Mesenchymal stem cell (in vitro differentiated cells and primary cell): ENCODE results near the gene CORO2B.
"Not testable (repeated sequence)": the region's sequence is repeated elsewhere in the genome, so short reads cannot be mapped to it uniquely, and the experiment has no call there.

ENCODE experiments used
- DNase-seq: peaks from one replicate; pipeline ENCODE4 v3.0.0-alpha.2; 2013
- H2AFZ ChIP-seq: one replicate; pipeline ENCODE4 v1.6.1; 2013; ENCODE audit warnings: low read depth, mild to moderate bottlenecking, control low read depth, inconsistent platforms, low read length, moderate library complexity
- H2AK5ac ChIP-seq: 2 replicates; pipeline ENCODE4 v1.6.1; 2013; ENCODE audit warnings: low read length, moderate library complexity, mild to moderate bottlenecking, inconsistent platforms; ENCODE audit not compliant: severe bottlenecking
- H2BK120ac ChIP-seq: one replicate; pipeline ENCODE4 v1.6.1; 2013; ENCODE audit warnings: low read depth, mild to moderate bottlenecking, inconsistent platforms, low read length, moderate library complexity
- H2BK12ac ChIP-seq, 2 experiments: one replicate each; pipeline ENCODE4 v1.6.1; 2013; ENCODE audit warnings: inconsistent platforms in 2 of 2, low read length in 2 of 2, mild to moderate bottlenecking in 2 of 2, moderate library complexity in 2 of 2, control low read depth in 1 of 2
- H2BK15ac ChIP-seq: one replicate; pipeline ENCODE4 v1.6.1; 2013; ENCODE audit warnings: mild to moderate bottlenecking, low read depth, inconsistent platforms; ENCODE audit not compliant: poor library complexity, severe bottlenecking
- H2BK5ac ChIP-seq: 2 replicates; pipeline ENCODE4 v1.6.1; 2013; ENCODE audit warnings: low read depth, mild to moderate bottlenecking, low read length, control low read depth, inconsistent platforms; ENCODE audit not compliant: poor library complexity, severe bottlenecking
- H3K14ac ChIP-seq, 2 experiments: one replicate each; pipeline ENCODE4 v1.6.1; 2013; ENCODE audit warnings: inconsistent platforms in 2 of 2, low read length in 2 of 2, control low read depth in 1 of 2, mild to moderate bottlenecking in 1 of 2, moderate library complexity in 1 of 2
- H3K18ac ChIP-seq, 2 experiments: one replicate each; pipeline ENCODE4 v1.6.1; 2013; ENCODE audit warnings: inconsistent platforms in 2 of 2, low read length in 2 of 2, control low read depth in 1 of 2, low read depth in 1 of 2, mild to moderate bottlenecking in 1 of 2
- H3K23ac ChIP-seq, 2 experiments: one replicate each; pipeline ENCODE4 v1.6.1; 2013; ENCODE audit warnings: inconsistent platforms in 2 of 2, low read length in 2 of 2, mild to moderate bottlenecking in 2 of 2, moderate library complexity in 2 of 2, control low read depth in 1 of 2
- H3K27ac ChIP-seq: 2 replicates; pipeline ENCODE4 v1.5.1; 2013; ENCODE audit warnings: mild to moderate bottlenecking, moderate library complexity, low read length, control low read depth, inconsistent platforms; ENCODE audit not compliant: poor library complexity, severe bottlenecking
- H3K27me3 ChIP-seq, 2 experiments: 2 replicates each; pipeline versions ENCODE4 v1.6.1 to v1.7.0; 2013; ENCODE audit warnings: low read length in 2 of 2, mild to moderate bottlenecking in 2 of 2, moderate library complexity in 2 of 2, control low read depth in 1 of 2, inconsistent platforms in 1 of 2; ENCODE audit not compliant: control insufficient read depth in 1 of 2, insufficient read depth in 1 of 2
- H3K36me3 ChIP-seq, 2 experiments: 2 replicates each; pipeline versions ENCODE4 v1.6.1 to v1.7.0; 2013; ENCODE audit warnings: low read length in 2 of 2, control low read depth in 1 of 2, inconsistent platforms in 1 of 2, low read depth in 1 of 2, mild to moderate bottlenecking in 1 of 2; ENCODE audit not compliant: insufficient read depth in 2 of 2, control insufficient read depth in 1 of 2
- H3K4ac ChIP-seq, 2 experiments: one replicate each; pipeline ENCODE4 v1.6.1; 2013; ENCODE audit warnings: inconsistent platforms in 2 of 2, low read length in 2 of 2, mild to moderate bottlenecking in 2 of 2, moderate library complexity in 2 of 2, control low read depth in 1 of 2, low read depth in 1 of 2
- H3K4me1 ChIP-seq: 2 replicates; pipeline ENCODE4 v1.6.1; 2013; ENCODE audit warnings: low read depth, low read length, control low read depth; ENCODE audit not compliant: control insufficient read depth, insufficient read depth
- H3K4me2 ChIP-seq: 2 replicates; pipeline ENCODE4 v1.6.1; 2013; ENCODE audit warnings: low read length, mild to moderate bottlenecking, inconsistent platforms; ENCODE audit not compliant: poor library complexity, severe bottlenecking
- H3K4me3 ChIP-seq, 2 experiments: 2 replicates each; pipeline versions ENCODE4 v1.5.1 to v1.7.0; 2013; ENCODE audit warnings: low read length in 2 of 2, mild to moderate bottlenecking in 2 of 2, control low read depth in 1 of 2, low read depth in 1 of 2; ENCODE audit not compliant: insufficient read depth in 1 of 2
- H3K79me1 ChIP-seq: replicated peaks from 2 replicates; pipeline ENCODE4 v1.6.1; 2013; ENCODE audit warnings: mild to moderate bottlenecking, control low read depth, low read length, inconsistent platforms; ENCODE audit not compliant: poor library complexity, severe bottlenecking
- H3K9ac ChIP-seq: 2 replicates; pipeline ENCODE4 v1.7.0; 2013; ENCODE audit warnings: mild to moderate bottlenecking, low read length, moderate library complexity
- H3K9me3 ChIP-seq: 2 replicates; pipeline ENCODE4 v1.7.0; 2013; ENCODE audit warnings: mild to moderate bottlenecking, low read length; ENCODE audit not compliant: control insufficient read depth
- H4K8ac ChIP-seq: one replicate; pipeline ENCODE4 v1.6.1; 2013; ENCODE audit warnings: inconsistent platforms, mild to moderate bottlenecking, low read length, moderate library complexity
- H4K91ac ChIP-seq: one replicate; pipeline ENCODE4 v1.6.1; 2013; ENCODE audit warnings: mild to moderate bottlenecking, low read length, inconsistent platforms
- WGBS: methylation state at CpG from one replicate; pipeline ENCODE4 v1.1.7; 2013; ENCODE audit warnings: mixed read lengths; 5-methylcytosine and 5-hydroxymethylcytosine counted together

Gene CORO2B

GRCh38 chr15:68602459-68603215 lies 23.8 kb downstream of the CORO2B start:
- Histone ChIP-seq H2BK5ac (no peak overlapping the region), H3K36me3 (peaks cover 6 to 7% of the 10 kb centered on the region in 2 experiments), H3K14ac (no peak overlapping the region), H4K91ac (no peak overlapping the region), H3K4me2 (no peak overlapping the region), H3K9ac (no peak overlapping the region), H3K23ac (no peak overlapping the region), H3K4ac (no peak overlapping the region), H4K8ac (no peak overlapping the region), H2BK15ac (no peak overlapping the region), H2BK120ac (no peak overlapping the region), H2BK12ac (no peak overlapping the region), H3K4me1 (peaks cover 31% of the 10 kb centered on the region), H3K4me3 (no peak overlapping the region), H3K9me3 (peaks cover 3% of the 10 kb centered on the region), H2AK5ac (peak overlapping the region; percentile 17), H2AFZ (no peak overlapping the region), H3K79me1 (peaks cover 40% of the 10 kb centered on the region), H3K18ac (no peak overlapping the region), H3K27ac (no peak overlapping the region), H3K27me3 (no peaks in the 10 kb centered on the region)
- no peak for DNase-seq
- WGBS, result 68% methylated on average over 11 of the region's 11 CpGs

GRCh38 chr15:68603216-68603595 lies 24.4 kb downstream of the CORO2B start:
- Histone ChIP-seq H4K8ac (no peak overlapping the region), H3K18ac (peak overlapping the region in 1 of 2 experiments; percentile 22), H2BK12ac (no peak overlapping the region), H3K4me3 (no peak overlapping the region), H3K79me1 (peaks cover 40% of the 10 kb centered on the region), H3K14ac (no peak overlapping the region), H3K23ac (no peak overlapping the region), H3K9ac (no peak overlapping the region), H3K36me3 (peaks cover 6 to 7% of the 10 kb centered on the region in 2 experiments), H3K9me3 (peaks cover 3% of the 10 kb centered on the region), H2AFZ (no peak overlapping the region), H2BK15ac (no peak overlapping the region), H3K4me2 (no peak overlapping the region), H3K27me3 (no peaks in the 10 kb centered on the region), H2AK5ac (no peak overlapping the region), H3K4ac (no peak overlapping the region), H4K91ac (no peak overlapping the region), H3K27ac (no peak overlapping the region), H2BK5ac (no peak overlapping the region), H2BK120ac (no peak overlapping the region), H3K4me1 (peaks cover 35% of the 10 kb centered on the region)
- no peak for DNase-seq
- 88% methylated on average over 3 of the region's 5 CpGs for WGBS

GRCh38 chr15:68603951-68604350 lies 25.2 kb downstream of the CORO2B start:
- no peak for DNase-seq
- H3K79me1 ChIP-seq, result peaks cover 41% of the 10 kb centered on the region
- H2AK5ac ChIP-seq, result no peak overlapping the region
- no peak overlapping the region for H3K4ac ChIP-seq
- peaks cover 3% of the 10 kb centered on the region for H3K9me3 ChIP-seq
- peak overlapping the region in 1 of 2 experiments; percentile 42 for H2BK12ac ChIP-seq
- no peak overlapping the region for H3K4me3 ChIP-seq
- H3K9ac ChIP-seq, result no peak overlapping the region
- no peak overlapping the region for H3K14ac ChIP-seq
- no peak overlapping the region for H2BK15ac ChIP-seq
- no peak overlapping the region for H3K27ac ChIP-seq
- peak overlapping the region; percentile 9 for H4K8ac ChIP-seq
- no peak overlapping the region for H2AFZ ChIP-seq
- no peak overlapping the region for H2BK5ac ChIP-seq
- no peak overlapping the region for H2BK120ac ChIP-seq
- H3K23ac ChIP-seq, result no peak overlapping the region
- no peak overlapping the region for H3K4me2 ChIP-seq
- H4K91ac ChIP-seq, result no peak overlapping the region
- H3K18ac ChIP-seq, result no peak overlapping the region
- peaks cover 6 to 7% of the 10 kb centered on the region in 2 experiments for H3K36me3 ChIP-seq
- H3K4me1 ChIP-seq, result peaks cover 35% of the 10 kb centered on the region
- WGBS, result 90% methylated on average over 8 of the region's 9 CpGs
- H3K27me3 ChIP-seq, result no peaks in the 10 kb centered on the region

- not testable (repeated sequence) for H3K9me3 ChIP-seq, H3K23ac ChIP-seq, H2AK5ac ChIP-seq, H2AFZ ChIP-seq, H3K9ac ChIP-seq, H4K8ac ChIP-seq, H4K91ac ChIP-seq, H3K14ac ChIP-seq, H2BK120ac ChIP-seq, H3K27ac ChIP-seq, H2BK12ac ChIP-seq, H2BK5ac ChIP-seq, H3K18ac ChIP-seq, H3K4me2 ChIP-seq, H3K27me3 ChIP-seq, H2BK15ac ChIP-seq, H3K4ac ChIP-seq, H3K36me3 ChIP-seq, H3K4me3 ChIP-seq
- H3K4me1 ChIP-seq, result peaks cover 37% of the 10 kb centered on the region
- peaks cover 45% of the 10 kb centered on the region for H3K79me1 ChIP-seq
- WGBS, result 89% methylated on average over 9 of the region's 10 CpGs
- peak; percentile 54 for DNase-seq
Measured at GRCh38 chr15:68604840-68605478, 26.2 kb downstream of the CORO2B start.
